ENCODE measurements around the gene FBXO45. TPM values are rescaled to one million over a fixed set of nuclear protein-coding genes. Genes with fewer than 3 reads are reported as not detected.

Gene FBXO45, protein sequence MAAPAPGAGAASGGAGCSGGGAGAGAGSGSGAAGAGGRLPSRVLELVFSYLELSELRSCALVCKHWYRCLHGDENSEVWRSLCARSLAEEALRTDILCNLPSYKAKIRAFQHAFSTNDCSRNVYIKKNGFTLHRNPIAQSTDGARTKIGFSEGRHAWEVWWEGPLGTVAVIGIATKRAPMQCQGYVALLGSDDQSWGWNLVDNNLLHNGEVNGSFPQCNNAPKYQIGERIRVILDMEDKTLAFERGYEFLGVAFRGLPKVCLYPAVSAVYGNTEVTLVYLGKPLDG
- total RNA-seq = 25.0 TPM

DNA sequence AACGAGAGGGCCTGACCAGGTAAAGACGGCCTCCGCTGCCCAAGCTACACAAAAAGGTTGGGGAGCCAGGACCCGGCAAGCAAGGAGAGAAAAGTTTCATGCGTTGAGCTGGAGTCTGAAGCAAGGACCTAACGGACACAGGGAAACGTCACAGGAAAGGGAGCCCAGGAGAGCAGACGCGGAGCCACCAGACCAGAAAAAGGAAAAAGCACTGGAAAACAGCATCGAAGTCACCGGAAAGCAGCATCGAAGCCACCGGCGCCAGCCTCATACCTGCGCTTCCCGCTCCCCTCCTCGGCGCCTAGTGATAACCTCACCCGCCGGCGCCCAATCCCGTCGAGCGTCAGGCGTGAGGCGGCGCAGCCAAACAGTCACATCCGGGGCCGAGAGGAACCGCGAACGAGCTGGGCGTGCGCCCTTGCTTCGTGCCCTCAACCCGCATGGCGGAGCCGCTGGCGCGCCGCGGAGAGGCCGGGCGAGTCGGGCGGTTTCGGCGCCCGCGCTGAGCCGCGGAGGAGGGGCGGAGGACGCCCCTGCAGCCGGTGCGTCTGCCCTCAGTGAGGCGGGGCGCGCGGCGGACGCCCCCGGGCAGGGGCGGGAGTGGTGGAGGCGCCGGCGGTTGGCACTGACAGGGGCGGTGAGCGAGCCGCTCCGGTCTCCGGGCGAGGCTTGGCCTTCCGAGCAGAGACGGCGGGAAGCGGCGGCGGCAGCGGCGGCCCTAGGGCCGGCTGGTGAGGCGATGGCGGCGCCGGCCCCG is at the start of gene FBXO45, which contains the start of gene WDR53:
Gene FBXO45 (plus strand): TSS at position 415 of the 757 bp plus-strand sequence. CDS start 325 bp downstream, at position 740.
Gene WDR53 (minus strand): TSS at position 309 of the 757 bp plus-strand sequence. CDS start 7,079 bp downstream, outside the sequence.

Other genes starting within 250 kb of the FBXO45 start
- gene TM4SF19, start 230.3 kb upstream of the FBXO45 start, total RNA-seq = not detected
- gene UBXN7, start 136.2 kb upstream of the FBXO45 start, total RNA-seq = 69.9 TPM
- 16.9 TPM for gene RNF168, start 64.9 kb upstream of the FBXO45 start, total RNA-seq
- gene SMCO1, start 53.3 kb upstream of the FBXO45 start, total RNA-seq = 0.38 TPM
- gene WDR53, start 106 bp upstream of the FBXO45 start, total RNA-seq = 10.4 TPM
- gene NRROS, start 71.0 kb downstream of the FBXO45 start, total RNA-seq = 4.5 TPM
- 7.4 TPM for gene CEP19, start 143.6 kb downstream of the FBXO45 start, total RNA-seq
- 42.7 TPM for gene PIGX, start 143.7 kb downstream of the FBXO45 start, total RNA-seq
- 59.7 TPM for gene PAK2, start 171.2 kb downstream of the FBXO45 start, total RNA-seq

Measured in camera-type eye (tissue), 1 donor.